SK-N-SH (cell line): Measurements from ENCODE around the gene PKD1. TPM values are rescaled to one million over a fixed set of nuclear protein-coding genes. Genes with fewer than 3 reads are reported as not detected.

Source experiments
- CTCF ChIA-PET: fragments of 300-600, 350-600 bp; formaldehyde crosslinking; extraction: SDS; loops from one replicate; lab custom pipeline; 2021; lab: Yijun Ruan, JAX
- POLR2A ChIA-PET: fragments of 350-600 bp; sonication (Branson Sonifier 250); formaldehyde crosslinking; extraction: SDS; loops from one replicate; lab custom pipeline; 2020; ENCODE audit warnings: antibody characterized with exemption, inconsistent platforms; lab: Yijun Ruan, JAX
- DNase-seq: peaks from one replicate; pipeline ENCODE4 v3.0.0; 2012
- H2AFZ ChIP-seq: fragments of 200-600 bp; sonication (generic); 2 replicates; pipeline ENCODE4 v1.8.1; 2016; ENCODE audit warnings: antibody characterized with exemption, mild to moderate bottlenecking, low read depth
- H3F3A ChIP-seq: fragments of 200-600 bp; sonication (generic); replicated peaks from 2 replicates; pipeline ENCODE3; 2016; ENCODE audit warnings: antibody characterized with exemption, mild to moderate bottlenecking; ENCODE audit not compliant: insufficient read depth
- H3K27ac ChIP-seq, 2 experiments: fragments of 200-500 bp in 1 of 2; fragments of 200-600 bp in 1 of 2; sonication (Bioruptor generic) in 1 of 2; sonication (generic), shearing (Covaris generic) in 1 of 2; 2 replicates each; pipeline versions ENCODE4 v1.5.1 to v1.6.1; 2014 to 2016; ENCODE audit warnings: low read depth in 2 of 2, inconsistent platforms in 1 of 2, low read length in 1 of 2, mild to moderate bottlenecking in 1 of 2, mixed read lengths in 1 of 2
- H3K27me3 ChIP-seq: fragments of 200-600 bp; sonication (generic), shearing (Covaris generic); 2 replicates; pipeline ENCODE4 v1.6.1; 2016; ENCODE audit warnings: mixed run types; ENCODE audit not compliant: insufficient read depth
- H3K36me3 ChIP-seq, 2 experiments: fragments of 200-500 bp in 1 of 2; fragments of 200-600 bp in 1 of 2; sonication (Bioruptor generic) in 1 of 2; sonication (generic) in 1 of 2; replicated peaks in 1 of 2; 2 replicates each; pipeline versions ENCODE3 to v1.5.1; 2014 to 2016; ENCODE audit warnings: low read length in 1 of 2, mild to moderate bottlenecking in 1 of 2; ENCODE audit not compliant: insufficient read depth in 2 of 2, control insufficient read depth in 1 of 2
- H3K4me1 ChIP-seq, 2 experiments: fragments of 200-500 bp in 1 of 2; fragments of 200-600 bp in 1 of 2; sonication (Bioruptor generic) in 1 of 2; sonication (generic), shearing (Covaris generic) in 1 of 2; 2 replicates each; pipeline versions ENCODE4 v1.5.1 to v1.6.1; 2014 to 2016; ENCODE audit warnings: low read depth in 1 of 2, low read length in 1 of 2, mixed run types in 1 of 2; ENCODE audit not compliant: insufficient read depth in 2 of 2, control insufficient read depth in 1 of 2
- H3K4me2 ChIP-seq: fragments of 200-600 bp; sonication (generic), shearing (Covaris generic); 2 replicates; pipeline ENCODE4 v1.6.1; 2017; ENCODE audit warnings: mixed run types
- H3K4me3 ChIP-seq, 2 experiments: fragments of 200-500 bp in 1 of 2; fragments of 200-600 bp in 1 of 2; sonication (Bioruptor generic) in 1 of 2; sonication (generic), shearing (Covaris generic) in 1 of 2; 2 replicates each; pipeline versions ENCODE4 v1.5.1 to v1.8.1; 2014 to 2016; ENCODE audit warnings: low read depth in 2 of 2, inconsistent platforms in 1 of 2, low read length in 1 of 2, mild to moderate bottlenecking in 1 of 2, mixed read lengths in 1 of 2, moderate library complexity in 1 of 2
- H3K79me2 ChIP-seq: fragments of 200-600 bp; sonication (generic); 2 replicates; pipeline ENCODE4 v1.8.1; 2017; ENCODE audit warnings: mild to moderate bottlenecking; ENCODE audit not compliant: insufficient read depth
- H3K9ac ChIP-seq: fragments of 200-600 bp; sonication (generic); 2 replicates; pipeline ENCODE4 v1.6.1; 2017; ENCODE audit warnings: mixed run types
- H3K9me2 ChIP-seq: fragments of 200-600 bp; sonication (generic); 2 replicates; pipeline ENCODE4 v1.6.1; 2017; ENCODE audit warnings: mixed run types
- H3K9me3 ChIP-seq: fragments of 200-600 bp; sonication (generic); 2 replicates; pipeline ENCODE4 v1.6.1; 2017; ENCODE audit warnings: mixed run types, mild to moderate bottlenecking, moderate library complexity
- H4K20me1 ChIP-seq: fragments of 200-600 bp; sonication (generic); 2 replicates; pipeline ENCODE4 v1.6.1; 2017; ENCODE audit warnings: mild to moderate bottlenecking, mixed run types; ENCODE audit not compliant: insufficient read depth
- CTCF ChIP-seq: fragments of 200-600 bp; sonication (generic); IDR thresholded peaks from 2 replicates; pipeline ENCODE4 v1.6.1; 2017; ENCODE audit warnings: antibody characterized with exemption, mild to moderate bottlenecking, moderate library complexity
- ELF1 ChIP-seq: IDR thresholded peaks from 2 replicates; pipeline ENCODE4 v1.4.0; 2012
- EP300 ChIP-seq, 2 experiments: IDR thresholded peaks; 2 replicates each; pipeline versions ENCODE4 v1.4.0 to v1.6.1; 2012; ENCODE audit warnings: borderline replicate concordance in 1 of 2, low read depth in 1 of 2, low read length in 1 of 2
- FOSL2 ChIP-seq: IDR thresholded peaks from 2 replicates; pipeline ENCODE4 v1.4.0; 2012; ENCODE audit warnings: low read depth, mild to moderate bottlenecking, moderate library complexity, borderline replicate concordance
- FOXM1 ChIP-seq: IDR thresholded peaks from 2 replicates; pipeline ENCODE4 v1.4.0; 2012; ENCODE audit warnings: low read depth, mild to moderate bottlenecking
- GATA2 ChIP-seq: sonication (generic); formaldehyde crosslinking; IDR thresholded peaks from 2 replicates; pipeline ENCODE4 v1.5.0; 2020; ENCODE audit warnings: mild to moderate bottlenecking, missing genetic modification reagents
- IRF3 ChIP-seq: fragments of 150-350 bp; IDR thresholded peaks from 2 replicates; pipeline ENCODE4 v1.6.1; 2016; ENCODE audit warnings: mild to moderate bottlenecking, low read depth, low read length
- MEF2A ChIP-seq: IDR thresholded peaks from 2 replicates; pipeline ENCODE4 v1.4.0; 2012; ENCODE audit warnings: low read depth, borderline replicate concordance
- MXI1 ChIP-seq: IDR thresholded peaks from 2 replicates; pipeline ENCODE4 v1.6.1; 2012; ENCODE audit warnings: mild to moderate bottlenecking, low read depth, low read length, improper control_type of control experiment
- RAD21 ChIP-seq: IDR thresholded peaks from 2 replicates; pipeline ENCODE4 v1.6.1; 2012; ENCODE audit warnings: mild to moderate bottlenecking, low read length
- RCOR1 ChIP-seq: fragments of 150-350 bp; IDR thresholded peaks from 2 replicates; pipeline ENCODE4 v1.6.1; 2017; ENCODE audit warnings: antibody characterized with exemption, low read length
- REST ChIP-seq: IDR thresholded peaks from 2 replicates; pipeline ENCODE4 v1.6.1; 2012; ENCODE audit warnings: mild to moderate bottlenecking, low read depth, low read length, moderate library complexity
- SMC3 ChIP-seq: IDR thresholded peaks from 2 replicates; pipeline ENCODE4 v1.6.1; 2012; ENCODE audit warnings: low read depth, low read length, improper control_type of control experiment
- TAF1 ChIP-seq: IDR thresholded peaks from 2 replicates; pipeline ENCODE4 v1.6.1; 2012; ENCODE audit warnings: low read depth, mild to moderate bottlenecking, low read length, moderate library complexity, borderline replicate concordance
- TCF12 ChIP-seq: IDR thresholded peaks from 2 replicates; pipeline ENCODE4 v1.4.0; 2012
- TEAD4 ChIP-seq: IDR thresholded peaks from 2 replicates; pipeline ENCODE4 v1.4.0; 2012; ENCODE audit warnings: mild to moderate bottlenecking, borderline replicate concordance; ENCODE audit not compliant: insufficient read depth
- USF2 ChIP-seq: fragments of 150-350 bp; IDR thresholded peaks from 2 replicates; pipeline ENCODE4 v1.6.1; 2017; ENCODE audit warnings: antibody characterized with exemption, low read length, low read depth, borderline replicate concordance
- WGBS: methylation state at CpG from one replicate; pipeline ENCODE4 v1.1.6; 2017; ENCODE audit warnings: low lambda C conversion rate; 5-methylcytosine and 5-hydroxymethylcytosine counted together
- polyA plus RNA-seq, 3 experiments: library from polyadenylated mRNA; depleted of rRNA; stranded (reverse); fragments of >200 nt; gene quantifications; 2 replicates each; pipeline ENCODE4 v1.2.3, GENCODE V29; 2012

Gene PKD1
- polyA plus RNA-seq, 1 of the 3 experiments (the other 2 are of a cell fraction): 47.4 TPM

- Histone ChIP-seq H2AFZ (no peak overlapping the region), H3K27me3 (no peaks in the 10 kb centered on the region), H3K9ac (no peak overlapping the region), H4K20me1 (no peaks in the 10 kb centered on the region), H3K4me3 (no peak overlapping the region), H3K9me3 (no peaks in the 10 kb centered on the region), H3K79me2 (no peaks in the 10 kb centered on the region), H3K4me2 (no peak overlapping the region), H3K9me2 (no peaks in the 10 kb centered on the region), H3K27ac (no peak overlapping the region), H3K4me1 (no peaks in the 10 kb centered on the region), H3K36me3 (peaks cover 0 to 59% of the 10 kb centered on the region in 2 experiments), H3F3A (no peaks in the 10 kb centered on the region)
- CTCF ChIA-PET: no interaction called here
- WGBS: 95% methylated on average over 20 of the region's 23 CpGs
- no peak for DNase-seq
- TF ChIP-seq EP300 (IDR thresholded peaks at IDR 0.05; ENCODE audit: borderline replicate concordance in 1 of 2, low read depth in 1 of 2, low read length in 1 of 2): no peak
- POLR2A ChIA-PET: no interaction called here
These were observed 40.3 kb upstream of the PKD1 start for GRCh38 chr16:2176047-2176446.

GRCh38 chr16:2175454-2175853 lies 39.8 kb upstream of the PKD1 start:
- H3K9me2 ChIP-seq: no peaks in the 10 kb centered on the region
- no peaks in the 10 kb centered on the region for H3K4me1 ChIP-seq
- ChIA-PET CTCF (interaction anchor here (1.5 kb wide), 1 partner anchor 19 kb away, joined by 4 read pairs; no protein-coding TSS in a partner anchor), POLR2A (interaction anchor here (1.4 kb wide), 1 partner anchor 13 kb away, joined by 4 read pairs; no protein-coding TSS in a partner anchor)
- no peaks in the 10 kb centered on the region for H3K27me3 ChIP-seq
- 100% methylated on average over 1 of the region's 10 CpGs for WGBS
- H3F3A ChIP-seq: no peaks in the 10 kb centered on the region
- no peaks in the 10 kb centered on the region for H3K9me3 ChIP-seq
- H3K79me2 ChIP-seq: no peaks in the 10 kb centered on the region
- H3K36me3 ChIP-seq: peaks cover 0 to 64% of the 10 kb centered on the region in 2 experiments
- H4K20me1 ChIP-seq: no peaks in the 10 kb centered on the region
- H2AFZ ChIP-seq: no peak overlapping the region
- H3K27ac ChIP-seq: no peak overlapping the region
- H3K9ac ChIP-seq: no peak overlapping the region
- no peak overlapping the region for H3K4me2 ChIP-seq
- TF ChIP-seq SMC3 (no peak), FOSL2 (no peak), TEAD4 (no peak), MEF2A (no peak), ELF1 (no peak), FOXM1 (no peak), TCF12 (no peak), MXI1 (no peak), RCOR1 (no peak), TAF1 (no peak), USF2 (no peak), IRF3 (no peak), CTCF (no peak), REST (no peak), RAD21 (no peak), GATA2 (no peak)
- TF ChIP-seq, all 33 proteins: peak for 0
- no peak overlapping the region for H3K4me3 ChIP-seq
- DNase-seq: no peak
